HEK293 (cell line): ENCODE measurements around the gene TCF3.
A peak's percentile ranks its signal among the peaks of the same experiment; 100 is the strongest.

Source experiments
- CTCF ChIA-PET: fragments of 350-600 bp; formaldehyde crosslinking; extraction: SDS; loops from one replicate; lab custom pipeline; 2021; ENCODE audit warnings: antibody characterized with exemption; lab: Yijun Ruan, JAX
- POLR2A ChIA-PET: fragments of 300-600 bp; formaldehyde crosslinking; extraction: SDS; loops from one replicate; lab custom pipeline; 2020; ENCODE audit warnings: antibody characterized with exemption, inconsistent platforms; lab: Yijun Ruan, JAX
- H3K27ac ChIP-seq: fragments of 200-500 bp; sonication (Bioruptor generic); 2 replicates; pipeline ENCODE4 v1.5.1; 2014; ENCODE audit warnings: low read depth, low read length, control low read depth, inconsistent platforms; ENCODE audit errors: extremely low read depth
- H3K36me3 ChIP-seq, 2 experiments: fragments of 200-500 bp in 1 of 2; sonication (Bioruptor generic) in 1 of 2; 1 replicate in 1 of 2; 2 replicates in 1 of 2; pipeline ENCODE4 v1.5.1; 2014 to 2017; ENCODE audit warnings: inconsistent platforms in 2 of 2, low read length in 2 of 2; ENCODE audit not compliant: control insufficient read depth in 2 of 2, insufficient read depth in 1 of 2
- H3K4me1 ChIP-seq: fragments of 200-500 bp; sonication (Bioruptor generic); 2 replicates; pipeline ENCODE4 v1.5.1; 2014; ENCODE audit warnings: mild to moderate bottlenecking, low read length, inconsistent platforms; ENCODE audit not compliant: control insufficient read depth, insufficient read depth
- H3K4me3 ChIP-seq: 2 replicates; pipeline ENCODE4 v1.5.1; 2011; ENCODE audit warnings: low read depth, mild to moderate bottlenecking, control low read depth, low read length, moderate library complexity
- H3K9me3 ChIP-seq: fragments of 200-500 bp; sonication (Bioruptor generic); 2 replicates; pipeline ENCODE4 v1.5.1; 2014; ENCODE audit warnings: low read depth, low read length, inconsistent platforms; ENCODE audit not compliant: control insufficient read depth, insufficient read depth
- ELK4 ChIP-seq: IDR thresholded peaks from 2 replicates; pipeline ENCODE4 v1.6.1; 2011; ENCODE audit warnings: mild to moderate bottlenecking, low read depth, low read length, borderline replicate concordance
- IKZF3 ChIP-seq: fragments of 450-650 bp; IDR thresholded peaks from 2 replicates; pipeline ENCODE4 v1.5.0; 2018; ENCODE audit warnings: missing biosample characterization, mild to moderate bottlenecking, missing genetic modification characterization, moderate library complexity
- PRDM1 ChIP-seq: fragments of 450-650 bp; formaldehyde crosslinking; IDR thresholded peaks from 2 replicates; pipeline ENCODE4; 2016; ENCODE audit warnings: missing biosample characterization, missing genetic modification characterization
- PRDM10 ChIP-seq: fragments of 450-650 bp; formaldehyde crosslinking; IDR thresholded peaks from 2 replicates; pipeline ENCODE4 v1.5.1; 2016; ENCODE audit warnings: missing biosample characterization, missing genetic modification characterization
- SALL2 ChIP-seq: fragments of 450-650 bp; formaldehyde crosslinking; IDR thresholded peaks from 2 replicates; pipeline ENCODE4 v1.5.0; 2017; ENCODE audit warnings: missing biosample characterization, mild to moderate bottlenecking, missing genetic modification characterization, borderline replicate concordance
- SCRT1 ChIP-seq: fragments of 450-650 bp; formaldehyde crosslinking; IDR thresholded peaks from 2 replicates; pipeline ENCODE4 v1.5.1; 2016; ENCODE audit warnings: missing biosample characterization, missing genetic modification characterization, borderline replicate concordance
- YY2 ChIP-seq: fragments of 450-650 bp; formaldehyde crosslinking; IDR thresholded peaks from 2 replicates; pipeline ENCODE4 v1.5.1; 2016; ENCODE audit warnings: missing biosample characterization, missing genetic modification characterization
- ZBTB17 ChIP-seq: fragments of 450-650 bp; formaldehyde crosslinking; IDR thresholded peaks from 2 replicates; pipeline ENCODE4 v1.5.1; 2016; ENCODE audit warnings: missing biosample characterization, missing genetic modification characterization
- ZNF121 ChIP-seq: fragments of 450-650 bp; formaldehyde crosslinking; IDR thresholded peaks from 2 replicates; pipeline ENCODE4 v1.5.1; 2016; ENCODE audit warnings: missing biosample characterization, missing genetic modification characterization
- ZNF157 ChIP-seq: fragments of 450-650 bp; formaldehyde crosslinking; IDR thresholded peaks from 2 replicates; pipeline ENCODE4 v1.5.1; 2016; ENCODE audit warnings: missing biosample characterization, missing genetic modification characterization
- ZNF19 ChIP-seq: fragments of 450-650 bp; formaldehyde crosslinking; IDR thresholded peaks from 2 replicates; pipeline ENCODE4; 2016; ENCODE audit warnings: missing biosample characterization, missing genetic modification characterization, low read depth
- ZNF2 ChIP-seq: fragments of 450-650 bp; formaldehyde crosslinking; IDR thresholded peaks from 2 replicates; pipeline ENCODE4 v1.5.1; 2016; ENCODE audit warnings: missing biosample characterization, missing genetic modification characterization
- ZNF221 ChIP-seq: fragments of 450-650 bp; formaldehyde crosslinking; IDR thresholded peaks from 2 replicates; pipeline ENCODE4 v1.5.1; 2017; ENCODE audit warnings: missing biosample characterization, missing genetic modification characterization, borderline replicate concordance
- ZNF26 ChIP-seq: fragments of 450-650 bp; formaldehyde crosslinking; IDR thresholded peaks from 2 replicates; pipeline ENCODE4 v1.5.1; 2016; ENCODE audit warnings: missing biosample characterization, missing genetic modification characterization
- ZNF280C ChIP-seq: fragments of 450-650 bp; formaldehyde crosslinking; IDR thresholded peaks from 2 replicates; pipeline ENCODE4 v1.5.1; 2016; ENCODE audit warnings: missing biosample characterization, missing genetic modification characterization
- ZNF335 ChIP-seq: fragments of 450-650 bp; formaldehyde crosslinking; conservative IDR thresholded peaks from 2 replicates; pipeline ENCODE4 v1.5.1; 2016; ENCODE audit warnings: missing biosample characterization, missing genetic modification characterization
- ZNF354C ChIP-seq: fragments of 450-650 bp; formaldehyde crosslinking; IDR thresholded peaks from 2 replicates; pipeline ENCODE4 v1.5.1; 2016; ENCODE audit warnings: missing biosample characterization, missing genetic modification characterization, low read depth, borderline replicate concordance
- ZNF366 ChIP-seq: fragments of 450-650 bp; formaldehyde crosslinking; conservative IDR thresholded peaks from 2 replicates; pipeline ENCODE4 v1.5.1; 2016; ENCODE audit warnings: missing biosample characterization, missing genetic modification characterization
- ZNF416 ChIP-seq: fragments of 450-650 bp; formaldehyde crosslinking; IDR thresholded peaks from 2 replicates; pipeline ENCODE4 v1.5.1; 2016; ENCODE audit warnings: missing biosample characterization, missing genetic modification characterization
- ZNF514 ChIP-seq: fragments of 450-650 bp; formaldehyde crosslinking; IDR thresholded peaks from 2 replicates; pipeline ENCODE4 v1.5.1; 2016; ENCODE audit warnings: missing biosample characterization, missing genetic modification characterization
- ZNF571 ChIP-seq: fragments of 450-650 bp; formaldehyde crosslinking; IDR thresholded peaks from 2 replicates; pipeline ENCODE4 v1.5.0; 2017; ENCODE audit warnings: missing biosample characterization, missing genetic modification characterization
- ZNF600 ChIP-seq: fragments of 450-650 bp; formaldehyde crosslinking; IDR thresholded peaks from 2 replicates; pipeline ENCODE4 v1.5.1; 2016; ENCODE audit warnings: missing biosample characterization, missing genetic modification characterization
- ZNF692 ChIP-seq: fragments of 450-650 bp; formaldehyde crosslinking; IDR thresholded peaks from 2 replicates; pipeline ENCODE4 v1.5.1; 2016; ENCODE audit warnings: missing biosample characterization, missing genetic modification characterization

Gene TCF3

DNA sequence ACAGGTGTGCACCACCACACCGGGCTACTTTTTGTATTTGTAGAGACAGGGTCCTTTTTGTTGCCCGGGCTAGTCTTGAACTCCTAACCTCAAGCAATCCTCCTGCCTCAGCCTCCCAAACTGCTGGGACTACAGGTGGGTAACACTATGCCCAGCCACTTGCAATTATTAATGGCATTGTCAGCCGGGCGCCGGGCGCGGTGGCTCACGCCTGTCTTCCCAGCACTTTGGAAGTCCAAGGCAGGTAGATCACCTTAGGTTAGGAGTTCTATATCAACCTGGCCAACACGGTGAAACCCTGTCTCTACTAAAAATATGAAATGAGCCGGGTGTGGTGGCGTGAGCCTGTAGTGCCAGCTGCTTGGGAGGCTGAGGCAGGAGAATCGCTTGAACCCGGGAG is 81.6 kb downstream of the TCF3 start:
- POLR2A ChIA-PET: interaction anchor here (0.6 kb wide), 1 partner anchor 30 kb away, joined by 6 read pairs; no protein-coding TSS in a partner anchor
- CTCF ChIA-PET: no interaction called here
- H3K27ac ChIP-seq: no peak overlapping the region
- no peak for TF ChIP-seq YY2 (tag by site-specific recombination)
- no peak for TF ChIP-seq ZNF19
- TF ChIP-seq ZNF121 (tag by site-specific recombination): 0 out of 2 replicates have a peak, but pooled peaks have one; percentile 17
- TF ChIP-seq ZNF280C: no peak
- TF ChIP-seq ZNF692: no peak
- TF ChIP-seq ELK4: no peak
- no peak for TF ChIP-seq PRDM1 (tag by site-specific recombination)
- TF ChIP-seq, all 188 proteins: peak for 1
- Histone ChIP-seq H3K4me3 (no peak overlapping the region), H3K4me1 (no peaks in the 10 kb centered on the region), H3K9me3 (no peaks in the 10 kb centered on the region), H3K36me3 (peaks cover 0 to under 1% of the 10 kb centered on the region in 2 experiments; a peak in 1 of 3 replicates)

DNA sequence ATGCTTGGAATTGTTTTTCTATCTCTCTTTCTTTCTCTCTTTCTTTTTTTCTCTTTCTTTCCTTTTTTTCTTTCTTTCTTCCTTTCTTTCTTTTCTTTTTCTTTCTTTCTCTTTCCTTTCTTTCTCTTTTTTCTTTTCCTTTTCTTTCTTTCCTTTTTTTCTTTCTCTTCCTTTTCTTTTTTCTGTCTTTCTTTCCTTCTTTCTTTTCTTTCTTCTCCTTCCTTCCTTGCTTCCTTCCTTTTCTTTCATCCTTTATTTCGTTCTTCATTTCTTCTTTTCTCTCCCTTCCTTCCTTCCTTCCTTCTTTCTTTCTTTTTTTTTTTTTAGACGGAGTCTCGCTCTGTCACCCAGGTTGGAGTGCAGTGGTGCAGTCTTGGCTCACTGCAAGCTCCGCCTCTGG is 82.4 kb downstream of the TCF3 start:
- POLR2A ChIA-PET: interaction anchor here (0.6 to 0.7 kb wide), 2 partner anchors 23 to 301 kb away, joined by 3 read pairs; no protein-coding TSS in a partner anchor
- peaks cover 0 to 4% of the 10 kb centered on the region in 2 experiments; a peak in 2 of 3 replicates for H3K36me3 ChIP-seq
- H3K4me1 ChIP-seq: no peaks in the 10 kb centered on the region
- CTCF ChIA-PET: interaction anchor here (0.6 kb wide), 1 partner anchor 256 kb away, joined by 4 read pairs; no protein-coding TSS in a partner anchor
- no peak overlapping the region for H3K4me3 ChIP-seq
- H3K27ac ChIP-seq: no peak overlapping the region
- H3K9me3 ChIP-seq: no peaks in the 10 kb centered on the region
- TF ChIP-seq ZNF354C (tag by site-specific recombination): no peak
- no peak for TF ChIP-seq SALL2 (tag by site-specific recombination)
- TF ChIP-seq IKZF3 (tag by site-specific recombination): no peak
- no peak for TF ChIP-seq ZNF571
- TF ChIP-seq ZNF157 (tag by site-specific recombination): no peak
- no peak for TF ChIP-seq ZNF221 (tag by site-specific recombination)
- TF ChIP-seq ZNF600 (tag by site-specific recombination): no peak
- no peak for TF ChIP-seq ZNF514 (tag by site-specific recombination)
- peak; percentile 99 for TF ChIP-seq ZNF366
- 0 out of 2 replicates have a peak, but pooled peaks have one; percentile 69 for TF ChIP-seq ZNF2 (tag by site-specific recombination)
- peak; percentile 85 for TF ChIP-seq PRDM10
- TF ChIP-seq PRDM1 (tag by site-specific recombination): peak; percentile 99
- TF ChIP-seq ZBTB17: no peak
- TF ChIP-seq ZNF335 (tag by site-specific recombination): peak; percentile 35; the same call in 1 of the 2 replicates
- TF ChIP-seq SCRT1: 0 out of 2 replicates have a peak, but pooled peaks have one; percentile 39
- no peak for TF ChIP-seq ZNF416 (tag by site-specific recombination)
- TF ChIP-seq ZNF26 (tag by site-specific recombination): no peak
